Measurements from ENCODE around the gene RPL41. TPM values are rescaled to one million over a fixed set of nuclear protein-coding genes. Genes with fewer than 3 reads are reported as not detected.

RPL41 gene
- total RNA-seq, 1 experiment from 2014 or later = 3,551 TPM

- peaks cover 25% of the 10 kb centered on the region for H3K79me2 ChIP-seq (ENCODE audit: low read length)
- POLR2A ChIA-PET (ENCODE audit: unreplicated experiment) = interaction anchor here (0.6 kb wide), 1 partner anchor 19 kb away, joined by 8 read pairs; no protein-coding TSS in a partner anchor
- no TSS peak for BruUV-seq (replicated peaks)
Measured at GRCh38 chr12:56126732-56127239, 10.4 kb downstream of the RPL41 start.

GRCh38 chr12:56127485-56127887, 11.1 kb downstream of the RPL41 start:
- H3K9me2 ChIP-seq (replicated peaks; ENCODE audit: low read length) = no peaks in the 10 kb centered on the region
- TSS peak; percentile 69 for BruUV-seq (replicated peaks)
- peak overlapping the region; percentile 74 for H2AFZ ChIP-seq (ENCODE audit: low read length)
- H3K4me2 ChIP-seq (ENCODE audit: low read length) = peak overlapping the region; percentile 93
- no peak for TF ChIP-seq EZH2 (IDR thresholded peaks at IDR 0.05; ENCODE audit: low read length, unreplicated experiment)
- TF ChIP-seq EZH2phosphoT487 (IDR thresholded peaks at IDR 0.05; ENCODE audit: borderline replicate concordance, low read length) = no peak
- no peak for TF ChIP-seq CTCF (conservative IDR thresholded peaks at IDR 0.05; ENCODE audit: low read depth, low read length)
- H3K9me3 ChIP-seq (ENCODE audit: low read length) = no peaks in the 10 kb centered on the region
- H3K4me1 ChIP-seq (ENCODE audit: insufficient read depth, low read length) = peaks cover 33% of the 10 kb centered on the region
- intact Hi-C loops (cut with micrococcal nuclease) = loop anchor here (2.0 kb wide), 1 partner anchor 61 kb away; the partner anchor contains the start of gene SMARCC2
- peak overlapping the region; percentile 26; the same call in 1 of the 2 replicates for H3K27ac ChIP-seq (ENCODE audit: low read length)
- peak overlapping the region; percentile 66 for H3K4me3 ChIP-seq (ENCODE audit: low read length)
- DNase-seq (no peak), ATAC-seq (no peak)
- H3K36me3 ChIP-seq (ENCODE audit: low read depth, low read length) = peaks cover 17% of the 10 kb centered on the region; the same call in 1 of the 2 replicates
- CTCF ChIA-PET = interaction anchor here (0.6 to 1.8 kb wide), 6 partner anchors 9 to 131 kb away, joined by 3 to 17 read pairs (median 4); partner anchors contain the start of genes SMARCC2 and ZC3H10
- H3F3A ChIP-seq (ENCODE audit: low read length, unreplicated experiment) = no peaks in the 10 kb centered on the region
- H3K79me2 ChIP-seq (ENCODE audit: low read length) = peaks cover 25% of the 10 kb centered on the region
- POLR2A ChIA-PET (ENCODE audit: unreplicated experiment) = interaction anchor here (0.6 to 1.4 kb wide), 8 partner anchors 9 to 231 kb away, joined by 3 to 17 read pairs (median 4); partner anchors contain the start of genes MYL6, PA2G4, RNF41 and SMARCC2
- no peaks in the 10 kb centered on the region for H4K20me1 ChIP-seq (ENCODE audit: low read length)
- no peaks in the 10 kb centered on the region for H3K27me3 ChIP-seq (ENCODE audit: low read length)
- H3K9ac ChIP-seq (ENCODE audit: low read length) = peak overlapping the region; percentile 56; the same call in 1 of the 2 replicates

More at GRCh38 chr12:56126732-56127239, 10.4 kb downstream of the RPL41 start:
- Histone ChIP-seq H3F3A (ENCODE audit: low read length, unreplicated experiment) (no peaks in the 10 kb centered on the region), H2AFZ (ENCODE audit: low read length) (no peak overlapping the region), H3K4me1 (ENCODE audit: insufficient read depth, low read length) (peaks cover 33% of the 10 kb centered on the region), H3K4me2 (ENCODE audit: low read length) (peak overlapping the region; percentile 93), H3K9me3 (ENCODE audit: low read length) (no peaks in the 10 kb centered on the region), H3K4me3 (ENCODE audit: low read length) (peak overlapping the region; percentile 66; the same call in 1 of the 2 replicates), H3K9ac (ENCODE audit: low read length) (peak overlapping the region; percentile 56; the same call in 1 of the 2 replicates), H3K27me3 (ENCODE audit: low read length) (no peaks in the 10 kb centered on the region), H3K9me2 (replicated peaks; ENCODE audit: low read length) (no peaks in the 10 kb centered on the region), H4K20me1 (ENCODE audit: low read length) (no peaks in the 10 kb centered on the region), H3K27ac (ENCODE audit: low read length) (no peak overlapping the region), H3K36me3 (ENCODE audit: low read depth, low read length) (peaks cover 12% of the 10 kb centered on the region; the same call in 1 of the 2 replicates)
- DNase-seq = no peak
- CTCF ChIA-PET = interaction anchor here (1.0 kb wide), 1 partner anchor 62 kb away, joined by 5 read pairs; the partner anchor contains the start of gene SMARCC2
- ATAC-seq = no peak
- intact Hi-C loops (cut with micrococcal nuclease) = loop anchor here (1.0 to 2.0 kb wide), 4 partner anchors 26 to 98 kb away; partner anchors contain the start of genes MYL6, MYL6B, NABP2 and SMARCC2
- TF ChIP-seq EZH2phosphoT487 (IDR thresholded peaks at IDR 0.05; ENCODE audit: borderline replicate concordance, low read length) = no peak
- TF ChIP-seq CTCF (conservative IDR thresholded peaks at IDR 0.05; ENCODE audit: low read depth, low read length) = no peak
- no peak for TF ChIP-seq EZH2 (IDR thresholded peaks at IDR 0.05; ENCODE audit: low read length, unreplicated experiment)
